HuH-7.5 (cell line): ENCODE measurements around the gene SGTB.
"Not testable (repeated sequence)": the region's sequence is repeated elsewhere in the genome, so short reads cannot be mapped to it uniquely, and the experiment has no call there.

Source experiments
- DNase-seq: peaks from one replicate; pipeline ENCODE4 v3.0.0; 2011; ENCODE audit warnings: low spot score

Gene SGTB

DNA sequence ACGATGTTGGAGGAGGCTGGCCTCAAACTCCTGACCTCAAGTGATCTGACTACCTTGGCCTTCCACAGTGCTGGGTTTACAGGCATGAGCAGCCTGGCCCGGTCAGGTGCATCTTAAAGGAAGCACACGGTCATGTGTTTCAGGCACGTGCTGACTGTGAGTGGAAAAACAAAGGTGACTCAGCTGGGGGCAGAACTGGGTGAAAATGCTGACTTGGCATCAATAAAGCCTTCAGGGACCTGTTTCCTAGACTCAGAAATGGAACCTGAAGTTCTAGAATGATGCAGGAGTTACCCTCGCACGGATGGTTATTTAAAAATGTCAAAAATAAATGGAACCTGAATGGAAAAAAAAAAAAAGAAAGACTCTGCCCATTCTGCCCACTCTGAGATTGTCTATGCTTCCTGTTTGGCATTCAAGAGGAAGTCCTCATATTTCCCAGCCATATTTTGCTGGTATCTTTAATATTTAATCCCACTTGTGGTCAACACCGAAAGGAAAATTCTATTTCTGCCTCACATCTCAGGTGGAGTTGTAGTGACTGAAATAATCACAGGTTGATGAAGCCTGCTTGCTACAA is 12.4 kb upstream of the SGTB start:
- DNase-seq, result not testable (repeated sequence)

DNA sequence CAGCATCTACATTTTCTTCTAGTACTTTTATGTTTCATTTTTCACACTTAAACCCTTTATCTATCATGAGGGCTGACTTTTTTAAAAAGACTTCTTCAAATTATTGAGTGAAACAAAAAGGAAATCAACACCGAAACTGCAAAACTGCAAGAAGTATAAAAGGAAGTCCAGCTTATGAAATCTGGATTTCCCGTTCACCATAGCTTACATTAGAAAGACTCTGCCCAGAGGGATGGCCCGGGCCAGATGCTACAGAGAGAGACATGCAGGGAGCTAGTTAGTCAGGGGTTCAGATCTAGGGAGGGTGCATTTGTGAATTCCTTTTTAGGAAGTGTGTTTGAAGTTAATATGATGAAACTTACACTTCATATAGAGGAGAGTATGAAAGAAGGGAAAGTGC is 10.1 kb upstream of the SGTB start:
- not testable (repeated sequence) for DNase-seq

DNA sequence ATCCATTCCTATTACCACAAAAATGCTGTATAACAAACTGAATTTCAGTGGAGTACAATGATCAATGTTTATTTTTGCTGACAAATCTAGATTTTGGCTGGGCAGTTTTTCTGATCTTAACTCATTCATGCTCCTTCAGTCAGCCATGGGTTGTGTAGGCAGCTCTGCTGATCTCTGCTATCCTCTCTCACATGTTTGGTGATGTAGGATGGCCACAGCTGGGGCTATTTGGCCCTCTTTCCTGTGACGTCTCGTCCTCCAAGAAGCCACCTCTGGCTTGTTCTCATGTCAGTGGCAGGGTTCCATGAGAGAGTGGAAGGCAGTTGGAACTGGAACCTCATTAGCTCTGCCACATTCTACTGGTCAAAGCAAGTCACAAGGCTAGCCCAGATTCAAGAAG is 9.0 kb upstream of the SGTB start:
- no peak for DNase-seq

DNA sequence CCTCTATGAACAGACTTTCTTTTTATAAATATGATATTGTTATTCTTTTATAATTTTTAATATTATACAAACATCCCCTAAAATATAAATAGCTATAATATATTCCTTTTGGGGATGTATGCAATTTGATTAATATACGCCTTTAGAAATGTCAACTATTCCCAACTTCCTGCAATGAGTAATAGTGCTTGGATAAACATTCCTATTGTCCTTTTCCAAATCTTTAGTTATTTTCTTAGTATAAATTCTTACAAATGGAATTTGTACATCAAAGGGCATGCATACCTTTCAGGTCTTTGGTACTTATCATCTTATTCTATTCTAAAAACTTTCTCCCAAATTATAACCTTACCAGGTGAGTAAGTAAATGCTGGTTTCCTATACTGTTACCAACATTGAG is 6.3 kb upstream of the SGTB start:
- no peak for DNase-seq

DNA sequence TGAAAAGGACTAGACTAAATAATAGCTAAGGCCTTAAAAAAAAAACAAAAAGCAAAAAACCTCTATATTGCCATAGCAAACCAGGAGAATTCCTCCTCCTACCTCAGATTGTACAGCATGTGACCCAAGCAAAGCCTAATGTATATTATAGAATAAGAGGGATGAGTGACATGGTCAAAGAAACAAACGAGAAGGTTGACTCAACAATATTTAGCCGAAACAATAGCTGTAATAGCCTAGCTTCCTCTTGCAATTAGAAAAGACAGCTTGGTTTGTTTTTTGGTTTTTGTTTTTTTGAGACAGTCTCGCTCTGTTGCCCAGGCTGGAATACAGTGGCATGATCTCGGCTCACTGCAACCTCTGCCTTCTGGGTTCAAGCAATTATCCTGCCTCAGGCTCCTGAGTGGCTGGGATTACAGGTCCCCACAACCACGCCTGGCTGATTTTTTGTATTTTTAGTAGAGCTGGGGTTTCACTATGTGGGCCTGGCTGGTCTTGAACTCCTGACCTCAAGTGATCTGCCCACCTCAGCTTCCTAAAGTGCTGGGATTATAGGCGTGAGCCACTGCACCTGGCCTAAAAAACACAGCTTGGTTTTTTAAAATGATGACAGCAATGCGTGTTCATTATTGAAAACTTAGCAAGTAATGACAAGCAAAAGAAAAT is 5.7 kb upstream of the SGTB start:
- no peak for DNase-seq

DNA sequence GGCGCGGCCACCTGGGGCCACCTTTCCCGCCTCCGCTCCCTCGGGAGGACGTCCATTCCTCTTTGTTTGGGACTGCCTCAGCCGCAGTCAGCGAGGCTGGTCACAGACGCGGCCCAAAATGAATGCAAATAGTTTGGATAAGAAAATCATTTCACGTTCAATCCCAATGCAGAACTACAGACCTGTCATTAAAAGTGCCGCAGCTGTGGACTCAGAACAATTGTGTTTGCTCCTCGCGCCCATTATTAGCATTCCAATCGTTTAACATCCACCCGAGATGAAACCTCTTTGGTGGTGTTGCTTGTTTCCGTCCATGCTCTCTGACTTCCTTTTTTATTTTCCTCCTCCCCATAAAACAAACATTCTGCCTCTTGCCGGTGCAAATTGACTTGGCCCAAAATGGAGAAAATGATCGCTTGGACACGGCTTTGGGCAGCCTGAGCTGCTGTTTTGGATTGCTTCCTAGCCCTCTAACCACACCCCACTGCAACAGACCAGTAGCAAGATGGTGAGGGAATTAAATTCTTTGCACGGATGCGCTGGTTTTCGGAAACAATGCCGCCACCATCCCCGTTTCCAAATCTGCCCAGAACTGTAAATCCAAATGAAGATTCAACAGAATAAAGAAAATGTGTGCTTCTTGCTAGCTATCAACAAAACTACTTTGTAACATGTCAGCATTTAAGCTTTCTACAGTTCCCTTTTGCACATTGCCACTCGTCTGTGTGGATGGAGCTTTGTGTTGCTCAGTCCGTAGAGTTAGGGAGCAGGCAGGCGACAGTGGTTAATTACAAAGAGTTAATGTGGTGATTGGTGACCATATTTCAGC is 880 bp upstream of the SGTB start:
- DNase-seq, result peak; percentile 47

DNA sequence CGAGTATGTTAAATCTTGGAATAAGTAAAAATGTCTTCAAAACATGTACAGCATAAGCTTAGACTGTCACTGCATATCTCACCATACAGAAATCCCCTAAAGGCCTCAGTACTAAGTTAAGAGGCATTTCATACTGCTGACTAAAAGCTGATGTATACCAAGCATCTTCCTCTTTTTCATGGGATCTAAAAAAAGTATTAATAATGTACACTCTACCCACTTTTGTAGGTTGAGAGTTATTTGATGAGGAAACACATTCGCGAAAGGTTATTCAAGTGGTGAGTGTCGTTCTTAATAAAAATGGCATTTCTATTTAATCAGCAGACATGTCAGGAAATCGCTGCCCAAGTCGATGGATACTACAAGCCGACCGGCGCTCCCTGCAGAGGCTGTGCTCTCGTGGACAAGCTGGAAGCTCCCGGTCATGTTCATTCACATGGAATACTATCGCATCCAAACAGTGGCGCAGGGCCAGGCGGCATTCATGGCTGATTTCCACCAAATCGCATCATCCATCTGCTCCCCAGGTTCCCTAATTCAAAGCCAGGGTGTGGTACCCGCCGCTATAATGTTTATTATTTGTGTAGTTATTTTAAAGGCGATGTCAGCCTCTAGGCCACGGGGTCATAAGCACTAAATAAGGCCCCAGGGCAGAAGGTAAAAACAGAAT is 724 bp downstream of the SGTB start:
- peak; percentile 39 for DNase-seq

DNA sequence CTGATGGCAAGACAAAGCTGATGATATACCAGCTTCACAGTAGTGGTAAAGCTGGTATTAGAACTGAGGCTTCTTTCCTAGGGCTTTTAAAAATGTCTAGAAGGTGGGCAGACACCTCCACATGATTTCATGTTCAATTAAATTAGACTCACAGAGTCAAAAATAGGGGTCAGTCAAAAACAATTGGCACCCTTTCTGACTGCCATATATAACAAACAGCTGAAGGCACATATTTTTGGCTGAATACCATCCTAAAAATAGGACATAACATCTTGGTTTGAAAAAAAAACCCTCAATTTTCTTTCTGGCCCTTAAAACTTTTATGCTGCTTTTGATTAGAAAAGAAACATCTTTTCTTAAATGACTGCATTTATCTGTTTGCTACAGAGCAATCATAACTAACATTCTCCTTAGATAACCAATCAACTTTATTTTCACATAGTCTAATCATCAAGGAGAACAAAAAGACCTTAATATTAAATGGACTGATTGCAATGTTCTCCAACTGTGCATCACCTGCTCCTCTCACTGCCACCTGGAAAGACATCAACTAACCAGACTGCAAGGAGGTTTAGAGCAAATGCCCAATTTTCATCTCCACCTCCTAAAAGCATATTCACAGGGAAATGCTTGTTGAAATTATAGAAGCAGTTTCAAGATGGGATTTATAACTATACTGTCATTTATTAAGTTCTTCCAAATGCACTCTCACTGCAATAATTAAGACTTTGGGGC is 3.2 kb downstream of the SGTB start:
- DNase-seq, result no peak

DNA sequence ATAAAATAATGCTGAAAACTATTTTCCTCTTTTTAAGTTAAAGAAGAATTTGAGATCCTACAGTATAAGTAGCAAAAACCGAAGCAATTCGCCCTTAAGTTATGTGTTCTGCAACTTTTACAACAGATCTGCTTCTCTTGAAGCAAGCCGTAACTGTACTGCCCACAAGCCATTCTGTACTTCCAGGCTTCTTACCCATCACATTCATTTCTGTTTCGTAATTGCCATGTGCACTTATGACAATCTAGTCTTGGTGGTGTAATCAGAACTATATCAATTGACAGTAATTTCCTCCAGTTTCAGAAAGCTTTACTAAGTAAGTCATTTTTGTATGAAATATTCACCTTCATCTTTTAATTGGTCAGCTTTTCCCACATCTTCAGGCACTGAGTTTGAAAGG is 13.8 kb downstream of the SGTB start:
- no peak for DNase-seq

DNA sequence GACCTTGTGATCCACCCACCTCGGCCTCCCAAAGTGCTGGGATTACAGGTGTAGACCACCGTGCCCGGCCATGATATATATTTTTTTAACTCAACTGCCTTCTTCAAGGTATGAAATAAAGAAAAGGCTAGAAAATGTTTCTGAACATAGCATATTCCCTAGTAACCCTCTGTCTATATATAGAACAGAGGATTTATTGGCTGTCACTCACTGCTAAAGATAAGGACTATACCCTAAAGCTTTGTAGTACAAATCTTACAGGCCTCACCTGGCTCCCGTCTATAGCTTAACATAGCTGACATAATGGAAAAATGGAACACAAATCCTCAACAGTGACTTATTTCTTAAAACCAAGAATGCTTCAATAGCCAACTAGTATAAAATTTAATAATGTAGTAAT is 14.2 kb downstream of the SGTB start:
- DNase-seq, result no peak

DNA sequence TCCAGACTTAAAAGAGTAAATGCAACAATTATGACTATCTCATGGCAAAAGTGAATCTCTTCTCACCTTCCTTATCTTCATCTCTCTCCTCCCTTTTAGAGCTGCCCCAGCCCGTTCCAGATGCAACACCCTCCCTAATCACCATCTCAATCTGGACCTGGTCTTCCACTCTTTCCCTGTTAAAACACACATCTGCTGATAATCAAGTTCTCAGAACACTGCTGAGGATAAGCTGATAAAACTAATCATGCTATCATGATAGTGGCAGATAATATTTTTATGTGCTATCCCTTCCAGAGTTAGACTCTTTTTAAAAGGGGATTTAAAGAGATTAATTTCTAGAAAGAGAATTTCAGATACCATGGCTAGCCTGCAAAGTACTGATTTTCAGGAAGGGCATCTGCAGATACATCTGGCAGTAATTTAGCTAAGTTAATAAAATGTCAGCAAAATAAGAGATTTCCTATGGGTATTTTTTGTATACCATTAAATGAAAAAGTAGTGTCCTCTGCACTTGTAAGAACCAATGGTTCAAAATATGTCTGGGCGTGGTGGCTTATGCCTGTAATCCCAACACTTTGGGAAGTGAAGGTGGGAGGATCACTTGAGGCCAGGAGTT is 17.2 kb downstream of the SGTB start:
- no peak for DNase-seq

DNA sequence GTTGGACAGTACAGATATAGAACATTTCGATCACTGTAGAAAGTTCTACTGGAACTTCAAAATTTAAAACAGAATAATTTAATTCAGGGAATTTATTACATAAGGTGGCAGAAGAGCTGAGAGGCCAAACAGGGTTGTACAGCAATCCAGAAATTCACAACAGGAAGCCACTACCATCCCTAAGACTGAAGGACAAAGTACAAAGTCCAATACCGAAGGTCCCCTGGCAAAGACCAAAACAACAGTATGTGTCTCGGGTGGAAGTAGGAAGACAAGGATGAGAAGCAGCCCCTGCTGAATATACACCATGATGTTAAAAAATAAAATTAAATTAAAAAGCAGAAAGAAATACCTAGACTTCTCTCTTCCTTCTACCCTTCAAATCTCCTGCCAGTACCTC is 19.9 kb downstream of the SGTB start:
- no peak for DNase-seq

DNA sequence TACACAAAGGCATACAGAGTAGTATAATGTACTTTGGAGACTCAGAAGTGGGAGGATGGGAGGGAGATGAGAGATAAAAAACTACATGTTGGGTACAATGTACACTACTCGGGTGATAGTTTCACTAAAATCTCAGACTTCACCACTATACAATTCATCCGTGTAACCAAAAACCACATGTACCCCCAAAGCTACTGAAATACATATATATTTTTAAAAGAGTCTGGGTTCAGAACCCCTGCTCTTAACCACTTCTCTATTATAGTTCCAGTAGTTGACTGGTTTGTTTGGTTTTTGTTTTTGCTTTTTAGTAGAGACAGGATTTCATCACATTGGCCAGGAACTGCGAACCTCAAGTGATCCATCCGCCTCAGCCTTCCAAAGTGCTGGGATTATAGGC is 22.6 kb downstream of the SGTB start:
- DNase-seq, result no peak

DNA sequence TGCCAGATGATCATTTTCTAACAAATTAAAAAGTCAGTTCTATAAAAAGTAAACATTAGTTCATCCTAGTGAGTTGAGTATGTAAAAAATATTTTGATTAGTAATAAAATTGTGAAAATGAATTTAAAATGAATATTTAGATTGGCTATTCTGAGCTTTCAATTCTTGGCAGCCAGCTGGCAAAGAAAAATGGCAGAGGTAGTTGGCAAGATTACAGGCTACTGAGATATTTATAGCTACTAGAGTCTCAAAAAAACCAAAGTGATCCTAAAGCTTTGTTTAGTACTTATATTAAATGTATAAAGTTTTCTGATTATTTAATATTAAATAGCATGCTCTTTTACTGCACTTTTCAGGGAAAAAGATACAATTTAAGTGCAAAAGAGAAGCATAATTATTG is 25.0 kb downstream of the SGTB start:
- DNase-seq, result no peak

DNA sequence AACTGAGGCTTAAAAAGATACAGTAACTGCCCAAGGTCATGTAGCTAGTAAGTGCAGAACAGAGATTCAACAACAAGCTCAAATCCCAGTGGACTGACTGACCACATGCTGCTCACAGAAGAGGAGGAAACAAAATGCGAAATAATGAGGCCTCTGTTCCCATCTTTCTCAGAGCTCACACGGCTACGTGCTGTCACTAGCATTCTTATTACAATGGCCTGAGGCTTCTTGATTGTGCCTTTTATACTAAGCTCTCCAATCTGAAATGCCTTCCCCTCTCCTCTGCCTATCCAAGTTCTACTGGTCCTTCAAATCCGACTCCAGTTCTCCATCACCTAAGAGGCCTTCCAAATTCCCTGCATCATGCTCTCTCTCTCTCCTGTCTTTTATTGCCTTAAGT is 26.0 kb downstream of the SGTB start:
- DNase-seq, result no peak

DNA sequence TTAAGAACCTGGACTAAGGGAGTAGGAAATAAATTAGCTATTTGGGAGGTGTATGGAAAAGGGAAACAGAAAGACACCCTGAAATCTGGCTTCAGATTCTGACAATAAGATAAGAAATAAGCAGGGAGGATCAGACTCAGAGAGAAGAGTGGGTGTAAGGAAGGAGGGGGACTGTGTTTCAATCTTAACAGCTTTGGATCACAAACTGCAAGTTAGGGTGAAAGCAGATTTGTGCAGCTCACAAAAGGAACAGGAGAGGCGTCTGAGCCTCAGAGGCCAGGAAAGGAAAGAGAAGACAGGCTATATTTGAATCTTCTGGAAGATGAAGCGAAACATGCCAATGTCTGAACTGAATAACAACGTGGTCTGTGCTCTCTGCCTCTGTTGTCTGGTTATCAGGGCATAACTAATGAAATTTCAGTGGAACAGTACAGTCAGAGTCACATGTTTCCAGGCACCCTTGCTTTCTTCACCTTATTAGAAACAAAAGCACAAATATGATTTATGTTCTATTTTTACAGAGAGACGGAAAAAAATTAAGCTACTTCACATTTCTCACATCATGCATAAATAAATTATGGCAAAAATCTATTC is 26.6 kb downstream of the SGTB start:
- no peak for DNase-seq

DNA sequence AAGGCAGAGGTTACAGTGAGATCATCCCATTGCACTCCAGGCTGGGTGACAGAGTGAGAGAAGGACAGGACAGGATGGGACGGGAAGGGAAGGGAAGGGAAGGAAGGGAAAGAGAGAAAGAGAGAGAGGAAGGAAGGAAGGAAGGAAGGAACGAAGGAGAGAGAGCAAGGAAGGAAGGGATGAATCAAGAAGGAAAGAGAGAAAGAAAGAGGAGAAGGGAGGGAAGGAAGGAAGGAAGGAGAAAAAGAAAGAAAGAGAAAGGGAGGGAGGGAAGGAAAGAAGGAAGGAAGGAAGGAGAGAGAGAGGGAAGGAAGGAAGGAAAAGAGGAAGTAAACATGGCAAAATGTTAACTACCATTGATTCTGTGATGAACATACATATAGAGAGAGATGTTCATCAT is 28.8 kb downstream of the SGTB start:
- no peak for DNase-seq

DNA sequence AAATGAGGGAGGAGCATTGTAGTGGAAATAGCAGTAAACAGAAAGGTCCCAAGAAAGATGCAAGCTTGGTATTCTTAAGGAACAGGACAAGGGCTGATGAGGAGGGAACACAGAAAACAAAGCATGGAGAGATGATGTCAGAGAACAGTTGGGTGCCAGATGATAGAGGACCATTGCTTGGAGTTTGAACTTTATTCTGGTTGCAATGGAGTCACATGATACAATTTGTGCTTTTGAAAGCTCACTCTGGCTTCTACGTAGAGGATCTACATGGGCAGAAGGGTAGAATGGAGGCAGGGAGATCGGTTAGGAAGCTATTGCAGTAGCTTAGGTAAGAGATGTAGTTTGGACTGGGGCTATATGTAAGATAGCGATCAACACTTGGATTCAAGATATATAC is 39.8 kb downstream of the SGTB start:
- DNase-seq, result no peak

DNA sequence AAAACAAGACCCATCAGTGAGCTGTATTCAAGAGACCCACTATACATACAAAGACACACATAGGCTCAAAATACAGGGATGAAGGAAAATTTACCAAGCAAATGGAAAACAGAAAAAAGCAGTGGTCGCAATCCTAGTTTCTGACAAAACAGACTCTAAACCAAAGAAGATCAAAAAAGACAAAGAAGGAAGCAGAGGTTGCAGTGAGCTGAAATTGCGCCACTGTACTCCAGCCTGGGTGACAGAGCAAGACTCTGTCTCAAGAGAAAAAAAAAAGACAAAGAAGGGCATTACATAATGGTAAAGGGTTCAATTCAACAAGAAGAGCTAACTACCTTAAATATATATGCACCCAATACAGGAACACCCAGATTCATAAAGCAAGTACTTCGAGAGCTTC is 45.9 kb downstream of the SGTB start:
- not testable (repeated sequence) for DNase-seq

DNA sequence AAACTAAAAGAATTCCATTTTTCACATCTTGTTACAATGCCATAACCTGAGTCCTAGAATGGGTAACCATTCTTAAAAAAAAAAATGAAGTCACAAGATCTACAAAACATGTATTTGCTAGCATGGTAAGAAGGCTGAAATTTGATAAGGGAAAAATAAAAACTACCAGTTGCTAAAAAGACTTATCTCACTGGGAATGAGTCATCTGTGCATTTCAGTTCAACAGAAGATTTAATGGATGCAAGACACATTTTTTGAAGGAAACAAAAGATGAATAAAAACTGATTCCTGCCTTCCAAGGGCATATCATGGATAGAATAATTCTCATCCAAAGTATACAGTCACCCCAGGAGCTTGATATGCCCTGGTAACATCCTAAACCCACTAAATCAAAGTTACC is 47.2 kb downstream of the SGTB start:
- no peak for DNase-seq

DNA sequence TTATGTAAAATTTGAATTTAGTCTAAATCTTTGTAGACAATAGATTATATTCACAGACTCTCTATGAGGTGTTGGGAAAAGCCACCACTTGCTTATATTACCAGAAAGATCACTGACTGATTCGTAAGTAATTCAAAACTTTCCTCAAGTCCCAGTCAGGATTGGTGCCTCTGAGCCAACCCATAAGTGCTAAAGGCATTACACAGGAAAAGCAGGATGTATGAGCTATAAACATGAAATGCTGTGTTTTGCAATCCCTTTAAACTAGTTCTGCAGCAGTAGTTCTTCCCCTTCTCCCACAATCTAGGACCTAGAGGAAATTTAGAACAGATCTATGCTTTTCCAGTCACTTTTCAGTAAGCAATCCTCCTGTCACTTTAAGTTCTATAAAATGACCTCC is 49.1 kb downstream of the SGTB start:
- DNase-seq, result no peak
